ENCODE data around the gene STAT3. TPM values are rescaled to one million over a fixed set of nuclear protein-coding genes. Genes with fewer than 3 reads are reported as not detected.

Gene STAT3
- total and polyA plus RNA-seq, 2 of the 13 experiments (the other 11 are each of a cell fraction or from before 2014, with no cell fraction given): 61.8 to 62.4 TPM

- no peak for TF ChIP-seq ATF6 (CRISPR knock-in tag; conservative IDR thresholded peaks at IDR 0.05)
- peak; percentile 71 for TF ChIP-seq ZNF589 (CRISPR knock-in tag; conservative IDR thresholded peaks at IDR 0.05)
- no peak; the same call in 1 of the 2 replicates for TF ChIP-seq POGK (CRISPR knock-in tag; conservative IDR thresholded peaks at IDR 0.05)
- TF ChIP-seq ZXDC (CRISPR knock-in tag; IDR thresholded peaks at IDR 0.05): no peak
- TF ChIP-seq BCL3 (CRISPR knock-in tag; IDR thresholded peaks at IDR 0.05): peak; percentile 96
- TF ChIP-seq ARID4A (CRISPR knock-in tag; IDR thresholded peaks at IDR 0.05; ENCODE audit: borderline replicate concordance): peak; percentile 40; the same call in 1 of the 2 replicates
- TF ChIP-seq ZNF672 (CRISPR knock-in tag; IDR thresholded peaks at IDR 0.05): peak; percentile 82; the same call in 1 of the 2 replicates
- TF ChIP-seq KLF12 (CRISPR knock-in tag; IDR thresholded peaks at IDR 0.05; ENCODE audit: borderline replicate concordance): 0 out of 2 replicates have a peak, but pooled peaks have one; percentile 32
- peak; percentile 24; the same call in 1 of the 2 replicates for TF ChIP-seq ZSCAN21 (CRISPR knock-in tag; IDR thresholded peaks at IDR 0.05; ENCODE audit: borderline replicate concordance)
- no peak for TF ChIP-seq TCF7L2 (IDR thresholded peaks at IDR 0.05; ENCODE audit: low read depth, low read length)
- no peak for TF ChIP-seq ZNF33B (CRISPR knock-in tag; IDR thresholded peaks at IDR 0.05)
- peak; percentile 23; the same call in 1 of the 2 replicates for TF ChIP-seq HNF4G (IDR thresholded peaks at IDR 0.05; ENCODE audit: borderline replicate concordance, low read depth, low read length)
- no peak for TF ChIP-seq HNF4G (CRISPR knock-in tag; IDR thresholded peaks at IDR 0.05; ENCODE audit: borderline replicate concordance, low read depth)
- TF ChIP-seq YEATS4 (CRISPR knock-in tag; IDR thresholded peaks at IDR 0.05; ENCODE audit: borderline replicate concordance): peak; percentile 61
- TF ChIP-seq JUNB (CRISPR knock-in tag; IDR thresholded peaks at IDR 0.05; ENCODE audit: borderline replicate concordance): peak; percentile 40; the same call in 1 of the 2 replicates
Measured at GRCh38 chr17:42287977-42288802, 100.1 kb downstream of the STAT3 start, which contains the start of gene STAT5A (continued).
